ENCODE results near the gene STYXL1.

Gene STYXL1

DNA sequence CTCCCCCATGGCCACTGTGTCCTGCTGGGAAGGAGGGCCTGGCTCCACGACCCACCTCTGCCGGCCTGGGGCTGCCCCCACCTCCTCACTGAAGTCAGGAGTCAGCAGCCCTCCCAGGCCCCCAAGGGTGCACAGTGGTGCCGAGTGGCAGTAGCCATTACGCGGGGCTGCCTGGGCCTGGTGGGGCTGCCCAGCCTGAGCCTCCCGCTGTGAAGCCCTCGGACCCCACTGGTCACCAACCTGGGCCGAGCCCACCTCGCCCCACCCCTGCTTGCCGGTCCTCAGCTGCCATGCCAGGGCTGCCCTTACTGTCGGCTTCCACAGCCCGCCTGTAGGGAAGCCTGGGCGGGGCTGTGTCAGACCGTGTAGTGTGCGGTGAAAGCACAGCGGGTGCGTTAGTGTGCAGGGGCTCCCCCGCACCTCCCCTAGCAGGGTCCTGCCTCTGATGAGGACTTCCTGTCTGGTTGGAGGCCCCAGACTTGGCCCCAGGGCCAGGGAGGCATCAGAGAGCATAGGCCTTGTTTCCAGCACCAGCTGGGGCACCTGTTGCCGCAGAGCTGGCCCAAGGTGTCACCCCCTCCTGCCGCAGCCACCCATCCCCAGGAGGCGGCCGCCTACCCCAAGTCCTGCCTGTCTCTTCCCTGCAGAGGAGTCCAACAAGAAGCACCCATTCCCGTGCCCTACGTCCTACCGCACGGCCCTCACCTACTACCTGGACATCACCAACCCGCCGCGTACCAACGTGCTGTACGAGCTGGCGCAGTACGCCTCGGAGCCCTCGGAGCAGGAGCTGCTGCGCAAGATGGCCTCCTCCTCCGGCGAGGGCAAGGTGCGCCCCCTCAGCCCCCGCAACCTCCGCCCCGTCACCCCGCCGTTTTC is 63.4 kb downstream of the STYXL1 start:
- TF ChIP-seq, protein P1, sequence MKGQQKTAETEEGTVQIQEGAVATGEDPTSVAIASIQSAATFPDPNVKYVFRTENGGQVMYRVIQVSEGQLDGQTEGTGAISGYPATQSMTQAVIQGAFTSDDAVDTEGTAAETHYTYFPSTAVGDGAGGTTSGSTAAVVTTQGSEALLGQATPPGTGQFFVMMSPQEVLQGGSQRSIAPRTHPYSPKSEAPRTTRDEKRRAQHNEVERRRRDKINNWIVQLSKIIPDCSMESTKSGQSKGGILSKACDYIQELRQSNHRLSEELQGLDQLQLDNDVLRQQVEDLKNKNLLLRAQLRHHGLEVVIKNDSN (IDR thresholded peaks at IDR 0.05) = no peak
- no peak for TF ChIP-seq EP300 (IDR thresholded peaks at IDR 0.05; ENCODE audit: borderline replicate concordance)
- TF ChIP-seq, protein P2, sequence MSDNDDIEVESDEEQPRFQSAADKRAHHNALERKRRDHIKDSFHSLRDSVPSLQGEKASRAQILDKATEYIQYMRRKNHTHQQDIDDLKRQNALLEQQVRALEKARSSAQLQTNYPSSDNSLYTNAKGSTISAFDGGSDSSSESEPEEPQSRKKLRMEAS (IDR thresholded peaks at IDR 0.05) = no peak
- no peak for TF ChIP-seq TCF12 (IDR thresholded peaks at IDR 0.05; ENCODE audit: low read depth)
- TF ChIP-seq NFIC (IDR thresholded peaks at IDR 0.05) = no peak
- no peak for TF ChIP-seq EGR1 (IDR thresholded peaks at IDR 0.05)
- no peak for TF ChIP-seq CEBPB (IDR thresholded peaks at IDR 0.05)
- TF ChIP-seq TAF1 (IDR thresholded peaks at IDR 0.05; ENCODE audit: low read depth) = no peak
- TF ChIP-seq ZBTB7A (IDR thresholded peaks at IDR 0.05; ENCODE audit: low read depth) = no peak
- no peak for TF ChIP-seq YY1 (IDR thresholded peaks at IDR 0.05; ENCODE audit: low read depth)
- no peak for TF ChIP-seq FOXM1 (IDR thresholded peaks at IDR 0.05; ENCODE audit: borderline replicate concordance, low read depth)
- TF ChIP-seq RAD21 (IDR thresholded peaks at IDR 0.05; ENCODE audit: low read depth) = no peak
- no peak for TF ChIP-seq CREB1 (IDR thresholded peaks at IDR 0.05; ENCODE audit: low read depth)
- no peak for TF ChIP-seq TEAD4 (IDR thresholded peaks at IDR 0.05)

- TF ChIP-seq, protein P3, sequence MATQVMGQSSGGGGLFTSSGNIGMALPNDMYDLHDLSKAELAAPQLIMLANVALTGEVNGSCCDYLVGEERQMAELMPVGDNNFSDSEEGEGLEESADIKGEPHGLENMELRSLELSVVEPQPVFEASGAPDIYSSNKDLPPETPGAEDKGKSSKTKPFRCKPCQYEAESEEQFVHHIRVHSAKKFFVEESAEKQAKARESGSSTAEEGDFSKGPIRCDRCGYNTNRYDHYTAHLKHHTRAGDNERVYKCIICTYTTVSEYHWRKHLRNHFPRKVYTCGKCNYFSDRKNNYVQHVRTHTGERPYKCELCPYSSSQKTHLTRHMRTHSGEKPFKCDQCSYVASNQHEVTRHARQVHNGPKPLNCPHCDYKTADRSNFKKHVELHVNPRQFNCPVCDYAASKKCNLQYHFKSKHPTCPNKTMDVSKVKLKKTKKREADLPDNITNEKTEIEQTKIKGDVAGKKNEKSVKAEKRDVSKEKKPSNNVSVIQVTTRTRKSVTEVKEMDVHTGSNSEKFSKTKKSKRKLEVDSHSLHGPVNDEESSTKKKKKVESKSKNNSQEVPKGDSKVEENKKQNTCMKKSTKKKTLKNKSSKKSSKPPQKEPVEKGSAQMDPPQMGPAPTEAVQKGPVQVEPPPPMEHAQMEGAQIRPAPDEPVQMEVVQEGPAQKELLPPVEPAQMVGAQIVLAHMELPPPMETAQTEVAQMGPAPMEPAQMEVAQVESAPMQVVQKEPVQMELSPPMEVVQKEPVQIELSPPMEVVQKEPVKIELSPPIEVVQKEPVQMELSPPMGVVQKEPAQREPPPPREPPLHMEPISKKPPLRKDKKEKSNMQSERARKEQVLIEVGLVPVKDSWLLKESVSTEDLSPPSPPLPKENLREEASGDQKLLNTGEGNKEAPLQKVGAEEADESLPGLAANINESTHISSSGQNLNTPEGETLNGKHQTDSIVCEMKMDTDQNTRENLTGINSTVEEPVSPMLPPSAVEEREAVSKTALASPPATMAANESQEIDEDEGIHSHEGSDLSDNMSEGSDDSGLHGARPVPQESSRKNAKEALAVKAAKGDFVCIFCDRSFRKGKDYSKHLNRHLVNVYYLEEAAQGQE (IDR thresholded peaks at IDR 0.05; ENCODE audit: low read depth) = no peak
- TF ChIP-seq, protein P1 (IDR thresholded peaks at IDR 0.05) = no peak
- TF ChIP-seq NFIC (IDR thresholded peaks at IDR 0.05) (no peak), TAF1 (IDR thresholded peaks at IDR 0.05; ENCODE audit: low read depth) (no peak), TCF12 (IDR thresholded peaks at IDR 0.05; ENCODE audit: low read depth) (no peak), TEAD4 (IDR thresholded peaks at IDR 0.05) (no peak), YY1 (IDR thresholded peaks at IDR 0.05; ENCODE audit: low read depth) (no peak), EGR1 (IDR thresholded peaks at IDR 0.05) (no peak), RAD21 (IDR thresholded peaks at IDR 0.05; ENCODE audit: low read depth) (no peak), CEBPB (IDR thresholded peaks at IDR 0.05) (no peak), EP300 (IDR thresholded peaks at IDR 0.05; ENCODE audit: borderline replicate concordance) (no peak), CREB1 (IDR thresholded peaks at IDR 0.05; ENCODE audit: low read depth) (no peak), FOXM1 (IDR thresholded peaks at IDR 0.05; ENCODE audit: borderline replicate concordance, low read depth) (no peak), ZBTB7A (IDR thresholded peaks at IDR 0.05; ENCODE audit: low read depth) (no peak)
- TF ChIP-seq, protein P2 (IDR thresholded peaks at IDR 0.05) = no peak
These were observed 64.2 kb downstream of the STYXL1 start for GRCh38 chr7:75983471-75984129.

GRCh38 chr7:75982306-75983064 is 65.3 kb downstream of the STYXL1 start:
- no peak for TF ChIP-seq TCF12 (IDR thresholded peaks at IDR 0.05; ENCODE audit: low read depth)
- TF ChIP-seq ZBTB7A (IDR thresholded peaks at IDR 0.05; ENCODE audit: low read depth) = no peak
- no peak for TF ChIP-seq CEBPB (IDR thresholded peaks at IDR 0.05)
- no peak for TF ChIP-seq FOXM1 (IDR thresholded peaks at IDR 0.05; ENCODE audit: borderline replicate concordance, low read depth)
- no peak for TF ChIP-seq CREB1 (IDR thresholded peaks at IDR 0.05; ENCODE audit: low read depth)
- TF ChIP-seq TEAD4 (IDR thresholded peaks at IDR 0.05) = no peak
- TF ChIP-seq, protein P3 (IDR thresholded peaks at IDR 0.05; ENCODE audit: low read depth) = no peak
- no peak for TF ChIP-seq NFIC (IDR thresholded peaks at IDR 0.05)
- no peak for TF ChIP-seq RAD21 (IDR thresholded peaks at IDR 0.05; ENCODE audit: low read depth)
- TF ChIP-seq EGR1 (IDR thresholded peaks at IDR 0.05) = no peak
- TF ChIP-seq, protein P2 (IDR thresholded peaks at IDR 0.05) = no peak
- no peak for TF ChIP-seq TAF1 (IDR thresholded peaks at IDR 0.05; ENCODE audit: low read depth)
- TF ChIP-seq, protein P1 (IDR thresholded peaks at IDR 0.05) = no peak
- no peak for TF ChIP-seq YY1 (IDR thresholded peaks at IDR 0.05; ENCODE audit: low read depth)
- no peak for TF ChIP-seq EP300 (IDR thresholded peaks at IDR 0.05; ENCODE audit: borderline replicate concordance)
